Raji (cell line): ENCODE results near the gene STK24.

Experiments
- POLR2A ChIP-seq: IDR thresholded peaks from 2 replicates; pipeline ENCODE4 v1.6.1; 2011; ENCODE audit warnings: low read depth, low read length, control low read depth; ENCODE audit not compliant: insufficient read depth

The STK24 gene

GRCh38 chr13:98565726-98566565 lies 11.0 kb downstream of the STK24 start:
- no peak for TF ChIP-seq POLR2A

DNA sequence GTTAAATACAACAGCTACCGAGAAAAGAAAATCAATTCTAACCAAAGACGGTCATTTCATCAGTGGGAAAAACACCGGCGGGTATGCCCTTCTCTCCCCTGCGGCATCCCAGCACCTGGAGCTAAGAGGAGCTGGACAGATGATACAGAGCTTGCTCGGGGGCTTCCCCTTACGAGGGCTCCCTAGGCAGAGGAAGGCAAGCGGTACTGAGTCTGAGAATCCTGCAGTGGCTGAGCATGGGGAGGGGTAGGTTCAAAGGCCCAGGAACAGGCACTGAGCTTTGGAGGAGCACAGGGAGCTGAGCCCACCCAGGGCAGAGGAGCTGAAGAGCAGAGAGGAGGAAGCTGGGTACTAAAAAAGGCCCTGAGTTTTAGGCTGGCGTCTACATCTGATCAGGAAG lies 12.7 kb downstream of the STK24 start:
- no peak for TF ChIP-seq POLR2A

DNA sequence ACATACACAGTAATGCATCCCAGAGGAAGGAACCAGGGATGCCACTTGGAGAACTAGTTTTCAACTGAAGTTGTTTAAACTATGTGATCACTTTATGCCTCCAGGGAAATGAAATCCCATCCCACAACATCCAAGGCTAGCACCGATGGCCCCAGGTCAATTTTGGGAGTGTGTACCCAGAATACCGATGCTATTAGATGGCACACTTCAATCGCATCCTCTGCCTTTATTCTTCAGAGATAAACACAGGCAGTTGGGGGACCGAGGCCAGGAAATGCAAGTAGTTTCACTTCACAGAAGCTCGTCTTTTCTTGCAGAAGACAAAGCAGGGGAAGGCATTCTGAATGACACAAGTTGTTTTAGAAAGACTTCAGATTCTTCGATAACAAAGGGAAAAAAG lies 13.8 kb downstream of the STK24 start:
- TF ChIP-seq POLR2A = no peak

DNA sequence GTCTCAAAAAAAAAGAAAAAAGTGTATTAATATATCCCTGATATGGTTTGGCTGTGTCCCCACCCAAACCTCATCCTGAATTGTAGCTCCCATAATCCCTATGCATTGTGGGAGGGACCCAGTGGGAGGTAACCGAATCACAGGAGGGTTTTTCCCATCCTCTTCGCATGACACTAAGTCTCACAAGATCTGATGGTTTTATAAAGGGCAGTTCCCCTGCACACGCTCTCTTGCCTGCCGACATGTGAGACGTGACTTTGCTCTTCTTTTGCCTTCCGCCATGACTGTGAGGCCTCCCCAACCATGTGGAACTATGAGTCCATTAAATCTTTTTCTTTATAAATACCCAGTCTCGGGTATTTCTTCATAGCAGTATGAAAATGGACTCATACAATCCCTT lies 17.7 kb downstream of the STK24 start:
- no peak for TF ChIP-seq POLR2A

GRCh38 chr13:98557937-98558792 lies 18.7 kb downstream of the STK24 start:
- TF ChIP-seq POLR2A = no peak

- no peak for TF ChIP-seq POLR2A
Measured at GRCh38 chr13:98556968-98557631, 19.8 kb downstream of the STK24 start.

DNA sequence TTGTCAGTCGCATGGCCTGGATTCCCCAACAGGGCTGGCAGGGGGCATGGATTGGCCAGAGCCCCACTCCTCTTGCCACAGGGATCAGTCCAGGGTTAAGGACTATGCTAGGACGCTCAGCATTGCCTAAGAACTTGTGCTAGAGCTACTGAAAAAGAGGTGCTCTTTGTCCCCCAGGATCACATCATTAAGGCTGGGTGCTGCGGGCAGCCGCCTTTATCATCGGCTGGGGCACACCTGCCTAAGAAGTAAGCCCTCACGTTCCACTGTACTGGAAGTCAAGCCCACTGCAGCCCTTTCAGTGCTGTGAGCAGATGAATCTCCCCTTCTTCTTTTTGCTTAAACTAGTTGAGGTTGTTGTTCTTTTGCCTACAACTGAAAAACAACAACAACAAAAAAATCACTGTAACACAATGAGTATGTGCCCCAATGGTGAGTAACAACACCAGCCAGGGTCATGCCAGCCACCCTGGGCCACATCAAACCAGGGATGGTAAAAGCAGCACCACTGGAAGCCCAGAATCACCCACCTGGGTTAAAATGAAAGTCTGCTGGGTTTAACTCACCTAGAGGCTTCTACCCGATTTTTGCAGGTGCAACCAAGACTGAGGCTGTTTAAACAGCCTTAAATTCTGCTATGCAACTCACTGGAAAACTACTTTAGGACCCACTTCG lies 20.6 kb downstream of the STK24 start:
- TF ChIP-seq POLR2A = no peak

GRCh38 chr13:98549728-98550317 lies 27.1 kb downstream of the STK24 start:
- no peak for TF ChIP-seq POLR2A

GRCh38 chr13:98549006-98549727 lies 27.7 kb downstream of the STK24 start:
- no peak for TF ChIP-seq POLR2A

- no peak for TF ChIP-seq POLR2A
Measured at GRCh38 chr13:98548230-98548629, 28.7 kb downstream of the STK24 start.

DNA sequence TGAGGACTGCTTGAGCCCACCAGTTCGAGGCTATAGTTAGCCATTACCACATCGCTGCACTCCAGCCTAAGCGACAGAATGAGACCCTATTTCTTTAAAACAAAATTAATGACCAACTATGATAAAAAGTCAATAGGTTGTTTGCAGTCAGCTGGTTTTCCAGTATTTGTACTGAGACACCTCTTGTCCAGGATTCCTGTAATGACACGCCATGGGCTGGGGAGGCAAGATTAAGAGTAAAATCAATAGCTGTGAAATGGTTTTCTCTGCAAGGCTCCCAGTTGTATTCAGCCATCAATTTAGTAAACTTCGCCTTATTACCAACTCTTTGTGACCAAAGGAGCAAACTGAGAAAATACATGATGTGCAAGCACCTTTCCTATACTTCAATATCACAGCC lies 29.5 kb downstream of the STK24 start:
- TF ChIP-seq POLR2A = no peak

DNA sequence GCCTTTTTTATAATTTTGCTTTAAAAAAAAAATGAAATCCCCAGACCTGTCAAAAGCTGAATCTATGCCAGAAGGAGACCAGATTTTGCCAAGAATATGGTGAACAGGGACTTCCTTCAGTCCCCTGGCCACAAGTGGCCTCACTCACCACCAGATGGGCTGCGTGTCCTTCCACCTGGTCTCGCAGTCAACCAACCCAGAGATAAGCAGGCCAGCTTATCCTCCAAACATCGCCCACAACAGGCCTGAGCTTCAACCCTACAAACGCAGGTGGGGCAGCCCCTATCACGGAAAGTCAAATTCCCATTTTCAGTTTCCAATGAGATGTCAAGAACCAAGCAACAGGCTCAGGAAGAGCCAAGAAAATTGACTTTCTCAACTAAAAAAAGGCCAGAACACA lies 30.5 kb downstream of the STK24 start:
- TF ChIP-seq POLR2A = no peak

GRCh38 chr13:98544104-98544710 lies 32.7 kb downstream of the STK24 start:
- no peak for TF ChIP-seq POLR2A
